Measurements from ENCODE around the gene PRKCB.

GRCh38 chr16:24163935-24164334, 328.2 kb downstream of the PRKCB start:
- TF ChIP-seq POLR2A (IDR thresholded peaks at IDR 0.05; ENCODE audit: low read length), result no peak
- TF ChIP-seq GATA1 (IDR thresholded peaks at IDR 0.05; ENCODE audit: low read depth, low read length), result no peak
